HepG2 (cell line): ENCODE measurements around the gene PHC1.

ENCODE experiments used
- ATF7 ChIP-seq, 2 experiments: fragments of 450-650 bp in 1 of 2; sonication (generic) in 1 of 2; formaldehyde crosslinking in 1 of 2; IDR thresholded peaks; 2 replicates each; pipeline versions ENCODE4 v1.4.0 to v1.6.1; 2016 to 2020; ENCODE audit warnings: antibody characterized with exemption in 1 of 2, mild to moderate bottlenecking in 1 of 2, missing genetic modification reagents in 1 of 2
- JUND ChIP-seq: sonication (generic); formaldehyde crosslinking; IDR thresholded peaks from 2 replicates; pipeline ENCODE4 v1.8.0; 2022; ENCODE audit warnings: mild to moderate bottlenecking, missing genetic modification reagents
- PHF8 ChIP-seq: sonication (generic); formaldehyde crosslinking; IDR thresholded peaks from 2 replicates; pipeline ENCODE4 v1.5.0; 2020; ENCODE audit warnings: missing genetic modification reagents
- SOX6 ChIP-seq, 2 experiments: fragments of 450-650 bp in 1 of 2; sonication (generic) in 1 of 2; formaldehyde crosslinking in 1 of 2; IDR thresholded peaks; 2 replicates each; pipeline versions ENCODE4 v1.4.0 to v1.6.1; 2017 to 2020; ENCODE audit warnings: antibody characterized with exemption in 1 of 2, mild to moderate bottlenecking in 1 of 2, missing genetic modification reagents in 1 of 2
- U2AF1 ChIP-seq: fragments of 200-400 bp; formaldehyde crosslinking; optimal IDR thresholded peaks from 2 replicates; pipeline ENCODE3; 2017; ENCODE audit warnings: mild to moderate bottlenecking, low read depth, low read length
- TF ChIP-seq, protein P1 (sequence below): sonication (generic); formaldehyde crosslinking; IDR thresholded peaks from 2 replicates; pipeline ENCODE4 v1.4.0; 2020; ENCODE audit warnings: missing genetic modification reagents, borderline replicate concordance
- TF ChIP-seq, protein P2 (sequence below): sonication (generic); formaldehyde crosslinking; IDR thresholded peaks from 2 replicates; pipeline ENCODE4 v1.4.0; 2020; ENCODE audit warnings: missing genetic modification reagents
- TF ChIP-seq, protein P3 (sequence below): sonication (generic); formaldehyde crosslinking; IDR thresholded peaks from 2 replicates; pipeline ENCODE4 v1.4.0; 2020; ENCODE audit warnings: missing genetic modification reagents
- TF ChIP-seq, protein P4 (sequence below): IDR thresholded peaks from 2 replicates; pipeline ENCODE4 v1.6.1; 2016; ENCODE audit warnings: missing genetic modification reagents, missing compliant biosample characterization
- TF ChIP-seq, protein P5 (sequence below): sonication (generic); formaldehyde crosslinking; IDR thresholded peaks from 2 replicates; pipeline ENCODE4 v1.5.0; 2020; ENCODE audit warnings: mild to moderate bottlenecking, missing genetic modification reagents, moderate library complexity

DNA sequence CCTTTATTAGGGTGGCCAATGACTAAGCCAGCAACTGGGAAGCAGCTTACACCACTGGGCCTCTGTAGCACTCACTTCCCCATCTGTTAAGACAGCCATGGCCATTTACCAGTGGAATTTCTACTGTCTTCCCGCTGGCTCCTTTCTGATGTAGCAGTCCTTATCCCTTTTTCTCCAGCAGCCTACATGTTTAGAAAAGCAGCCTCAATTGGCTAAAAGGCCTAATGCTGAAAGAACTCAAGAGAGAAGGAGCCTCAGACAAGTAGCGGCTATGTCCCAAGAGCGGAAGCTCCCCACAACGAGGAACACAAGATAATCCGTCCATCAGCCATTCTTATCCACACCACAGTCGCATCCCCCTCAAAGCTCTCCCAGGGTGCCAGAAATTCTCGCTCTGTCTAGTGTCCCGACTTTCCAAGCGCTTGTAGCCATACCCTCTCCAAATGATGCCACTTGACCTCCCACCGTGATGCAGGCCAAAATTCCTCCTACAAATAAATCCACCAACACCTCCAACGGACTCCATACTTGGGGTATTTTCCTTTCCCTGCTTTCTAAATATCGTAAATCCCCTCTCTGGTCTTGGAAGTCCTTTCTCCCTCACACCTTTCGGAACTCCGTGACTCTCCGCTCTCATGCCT is 34.5 kb downstream of the PHC1 start:
- TF ChIP-seq SOX6 (IDR thresholded peaks at IDR 0.05) = no peak
- TF ChIP-seq SOX6 (CRISPR knock-in tag; IDR thresholded peaks at IDR 0.05) = no peak
- no peak for TF ChIP-seq U2AF1
- TF ChIP-seq PHF8 (CRISPR knock-in tag) = no peak
- TF ChIP-seq, protein P1, sequence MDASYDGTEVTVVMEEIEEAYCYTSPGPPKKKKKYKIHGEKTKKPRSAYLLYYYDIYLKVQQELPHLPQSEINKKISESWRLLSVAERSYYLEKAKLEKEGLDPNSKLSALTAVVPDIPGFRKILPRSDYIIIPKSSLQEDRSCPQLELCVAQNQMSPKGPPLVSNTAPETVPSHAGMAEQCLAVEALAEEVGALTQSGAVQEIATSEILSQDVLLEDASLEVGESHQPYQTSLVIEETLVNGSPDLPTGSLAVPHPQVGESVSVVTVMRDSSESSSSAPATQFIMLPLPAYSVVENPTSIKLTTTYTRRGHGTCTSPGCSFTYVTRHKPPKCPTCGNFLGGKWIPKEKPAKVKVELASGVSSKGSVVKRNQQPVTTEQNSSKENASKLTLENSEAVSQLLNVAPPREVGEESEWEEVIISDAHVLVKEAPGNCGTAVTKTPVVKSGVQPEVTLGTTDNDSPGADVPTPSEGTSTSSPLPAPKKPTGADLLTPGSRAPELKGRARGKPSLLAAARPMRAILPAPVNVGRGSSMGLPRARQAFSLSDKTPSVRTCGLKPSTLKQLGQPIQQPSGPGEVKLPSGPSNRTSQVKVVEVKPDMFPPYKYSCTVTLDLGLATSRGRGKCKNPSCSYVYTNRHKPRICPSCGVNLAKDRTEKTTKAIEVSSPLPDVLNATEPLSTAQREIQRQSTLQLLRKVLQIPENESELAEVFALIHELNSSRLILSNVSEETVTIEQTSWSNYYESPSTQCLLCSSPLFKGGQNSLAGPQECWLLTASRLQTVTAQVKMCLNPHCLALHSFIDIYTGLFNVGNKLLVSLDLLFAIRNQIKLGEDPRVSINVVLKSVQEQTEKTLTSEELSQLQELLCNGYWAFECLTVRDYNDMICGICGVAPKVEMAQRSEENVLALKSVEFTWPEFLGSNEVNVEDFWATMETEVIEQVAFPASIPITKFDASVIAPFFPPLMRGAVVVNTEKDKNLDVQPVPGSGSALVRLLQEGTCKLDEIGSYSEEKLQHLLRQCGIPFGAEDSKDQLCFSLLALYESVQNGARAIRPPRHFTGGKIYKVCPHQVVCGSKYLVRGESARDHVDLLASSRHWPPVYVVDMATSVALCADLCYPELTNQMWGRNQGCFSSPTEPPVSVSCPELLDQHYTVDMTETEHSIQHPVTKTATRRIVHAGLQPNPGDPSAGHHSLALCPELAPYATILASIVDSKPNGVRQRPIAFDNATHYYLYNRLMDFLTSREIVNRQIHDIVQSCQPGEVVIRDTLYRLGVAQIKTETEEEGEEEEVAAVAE (CRISPR knock-in tag) = no peak
- TF ChIP-seq ATF7 (IDR thresholded peaks at IDR 0.05) = no peak
- no peak for TF ChIP-seq ATF7 (CRISPR knock-in tag; IDR thresholded peaks at IDR 0.05)
- TF ChIP-seq, protein P2, sequence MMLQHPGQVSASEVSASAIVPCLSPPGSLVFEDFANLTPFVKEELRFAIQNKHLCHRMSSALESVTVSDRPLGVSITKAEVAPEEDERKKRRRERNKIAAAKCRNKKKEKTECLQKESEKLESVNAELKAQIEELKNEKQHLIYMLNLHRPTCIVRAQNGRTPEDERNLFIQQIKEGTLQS (CRISPR knock-in tag) = no peak
- no peak for TF ChIP-seq JUND
- TF ChIP-seq, protein P3, sequence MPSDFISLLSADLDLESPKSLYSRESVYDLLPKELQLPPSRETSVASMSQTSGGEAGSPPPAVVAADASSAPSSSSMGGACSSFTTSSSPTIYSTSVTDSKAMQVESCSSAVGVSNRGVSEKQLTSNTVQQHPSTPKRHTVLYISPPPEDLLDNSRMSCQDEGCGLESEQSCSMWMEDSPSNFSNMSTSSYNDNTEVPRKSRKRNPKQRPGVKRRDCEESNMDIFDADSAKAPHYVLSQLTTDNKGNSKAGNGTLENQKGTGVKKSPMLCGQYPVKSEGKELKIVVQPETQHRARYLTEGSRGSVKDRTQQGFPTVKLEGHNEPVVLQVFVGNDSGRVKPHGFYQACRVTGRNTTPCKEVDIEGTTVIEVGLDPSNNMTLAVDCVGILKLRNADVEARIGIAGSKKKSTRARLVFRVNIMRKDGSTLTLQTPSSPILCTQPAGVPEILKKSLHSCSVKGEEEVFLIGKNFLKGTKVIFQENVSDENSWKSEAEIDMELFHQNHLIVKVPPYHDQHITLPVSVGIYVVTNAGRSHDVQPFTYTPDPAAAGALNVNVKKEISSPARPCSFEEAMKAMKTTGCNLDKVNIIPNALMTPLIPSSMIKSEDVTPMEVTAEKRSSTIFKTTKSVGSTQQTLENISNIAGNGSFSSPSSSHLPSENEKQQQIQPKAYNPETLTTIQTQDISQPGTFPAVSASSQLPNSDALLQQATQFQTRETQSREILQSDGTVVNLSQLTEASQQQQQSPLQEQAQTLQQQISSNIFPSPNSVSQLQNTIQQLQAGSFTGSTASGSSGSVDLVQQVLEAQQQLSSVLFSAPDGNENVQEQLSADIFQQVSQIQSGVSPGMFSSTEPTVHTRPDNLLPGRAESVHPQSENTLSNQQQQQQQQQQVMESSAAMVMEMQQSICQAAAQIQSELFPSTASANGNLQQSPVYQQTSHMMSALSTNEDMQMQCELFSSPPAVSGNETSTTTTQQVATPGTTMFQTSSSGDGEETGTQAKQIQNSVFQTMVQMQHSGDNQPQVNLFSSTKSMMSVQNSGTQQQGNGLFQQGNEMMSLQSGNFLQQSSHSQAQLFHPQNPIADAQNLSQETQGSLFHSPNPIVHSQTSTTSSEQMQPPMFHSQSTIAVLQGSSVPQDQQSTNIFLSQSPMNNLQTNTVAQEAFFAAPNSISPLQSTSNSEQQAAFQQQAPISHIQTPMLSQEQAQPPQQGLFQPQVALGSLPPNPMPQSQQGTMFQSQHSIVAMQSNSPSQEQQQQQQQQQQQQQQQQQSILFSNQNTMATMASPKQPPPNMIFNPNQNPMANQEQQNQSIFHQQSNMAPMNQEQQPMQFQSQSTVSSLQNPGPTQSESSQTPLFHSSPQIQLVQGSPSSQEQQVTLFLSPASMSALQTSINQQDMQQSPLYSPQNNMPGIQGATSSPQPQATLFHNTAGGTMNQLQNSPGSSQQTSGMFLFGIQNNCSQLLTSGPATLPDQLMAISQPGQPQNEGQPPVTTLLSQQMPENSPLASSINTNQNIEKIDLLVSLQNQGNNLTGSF = no peak
- TF ChIP-seq, protein P4, sequence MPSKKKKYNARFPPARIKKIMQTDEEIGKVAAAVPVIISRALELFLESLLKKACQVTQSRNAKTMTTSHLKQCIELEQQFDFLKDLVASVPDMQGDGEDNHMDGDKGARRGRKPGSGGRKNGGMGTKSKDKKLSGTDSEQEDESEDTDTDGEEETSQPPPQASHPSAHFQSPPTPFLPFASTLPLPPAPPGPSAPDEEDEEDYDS (CRISPR knock-in tag) = no peak
- TF ChIP-seq, protein P5, sequence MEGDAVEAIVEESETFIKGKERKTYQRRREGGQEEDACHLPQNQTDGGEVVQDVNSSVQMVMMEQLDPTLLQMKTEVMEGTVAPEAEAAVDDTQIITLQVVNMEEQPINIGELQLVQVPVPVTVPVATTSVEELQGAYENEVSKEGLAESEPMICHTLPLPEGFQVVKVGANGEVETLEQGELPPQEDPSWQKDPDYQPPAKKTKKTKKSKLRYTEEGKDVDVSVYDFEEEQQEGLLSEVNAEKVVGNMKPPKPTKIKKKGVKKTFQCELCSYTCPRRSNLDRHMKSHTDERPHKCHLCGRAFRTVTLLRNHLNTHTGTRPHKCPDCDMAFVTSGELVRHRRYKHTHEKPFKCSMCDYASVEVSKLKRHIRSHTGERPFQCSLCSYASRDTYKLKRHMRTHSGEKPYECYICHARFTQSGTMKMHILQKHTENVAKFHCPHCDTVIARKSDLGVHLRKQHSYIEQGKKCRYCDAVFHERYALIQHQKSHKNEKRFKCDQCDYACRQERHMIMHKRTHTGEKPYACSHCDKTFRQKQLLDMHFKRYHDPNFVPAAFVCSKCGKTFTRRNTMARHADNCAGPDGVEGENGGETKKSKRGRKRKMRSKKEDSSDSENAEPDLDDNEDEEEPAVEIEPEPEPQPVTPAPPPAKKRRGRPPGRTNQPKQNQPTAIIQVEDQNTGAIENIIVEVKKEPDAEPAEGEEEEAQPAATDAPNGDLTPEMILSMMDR = no peak
